WTC11 (cell line): ENCODE data around the gene ADAP1. TPM values are rescaled to one million over a fixed set of nuclear protein-coding genes. Genes with fewer than 3 reads are reported as not detected.

ENCODE experiments used
- ATAC-seq: fragments of 200-7000 bp; cut with Tn5 transposase; 2 replicates; pipeline ENCODE4 v1.10.0; 2021; ENCODE audit warnings: mild to moderate bottlenecking, moderate library complexity
- CTCF ChIA-PET: fragments of 300-600 bp; sonication (Branson Sonifier 250); formaldehyde crosslinking; loops from one replicate; lab custom pipeline; 2021; ENCODE audit warnings: antibody characterized with exemption; lab: Charles Lee
- POLR2A ChIA-PET: fragments of 350-600 bp; sonication (Branson Sonifier 250); formaldehyde crosslinking; loops from one replicate; lab custom pipeline; 2021; ENCODE audit warnings: antibody characterized with exemption; lab: Charles Lee
- DNase-seq: peaks from one replicate; pipeline ENCODE4 v3.0.0; 2021; ENCODE audit warnings: low spot score
- H3K27ac Mint-ChIP-seq: 2 replicates; pipeline ENCODE4 v1.8.0; 2021; ENCODE audit warnings: mixed read lengths
- H3K27me3 Mint-ChIP-seq: 2 replicates; pipeline ENCODE4 v1.8.0; 2021; ENCODE audit warnings: low read depth, mild to moderate bottlenecking, moderate library complexity, mixed read lengths
- H3K36me3 Mint-ChIP-seq: 2 replicates; pipeline ENCODE4 v1.8.0; 2021; ENCODE audit warnings: mixed read lengths
- H3K4me1 Mint-ChIP-seq: 2 replicates; pipeline ENCODE4 v1.8.0; 2022; ENCODE audit warnings: mixed read lengths
- H3K4me3 Mint-ChIP-seq: 2 replicates; pipeline ENCODE4 v1.8.0; 2021; ENCODE audit warnings: mild to moderate bottlenecking, moderate library complexity, mixed read lengths
- H3K9me3 Mint-ChIP-seq: 2 replicates; pipeline ENCODE4 v1.8.0; 2021; ENCODE audit warnings: mixed read lengths
- ATF6 ChIP-seq: sonication (generic); formaldehyde crosslinking; IDR thresholded peaks from 2 replicates; pipeline ENCODE4 v1.8.1; 2023; ENCODE audit warnings: mild to moderate bottlenecking, missing genetic modification reagents
- E2F4 ChIP-seq: sonication (generic); formaldehyde crosslinking; IDR thresholded peaks from 2 replicates; pipeline ENCODE4 v1.8.1; 2022; ENCODE audit warnings: low read depth, mild to moderate bottlenecking, moderate library complexity, missing genetic modification reagents, borderline replicate concordance
- ELF4 ChIP-seq: sonication (generic); formaldehyde crosslinking; IDR thresholded peaks from 2 replicates; pipeline ENCODE4 v1.8.1; 2022; ENCODE audit warnings: low read depth, mild to moderate bottlenecking, moderate library complexity, missing genetic modification reagents
- FOXK1 ChIP-seq: sonication (generic); formaldehyde crosslinking; IDR thresholded peaks from 2 replicates; pipeline ENCODE4 v1.8.0; 2022; ENCODE audit warnings: mild to moderate bottlenecking, moderate library complexity, missing genetic modification reagents
- FOXP4 ChIP-seq: sonication (generic); formaldehyde crosslinking; IDR thresholded peaks from 2 replicates; pipeline ENCODE4 v1.8.0; 2022; ENCODE audit warnings: mild to moderate bottlenecking, missing genetic modification reagents
- GTF2I ChIP-seq: fragments of 250-450 bp; sonication (Bioruptor Pico); conservative IDR thresholded peaks from 2 replicates; pipeline ENCODE4 v1.4.0; 2021; ENCODE audit warnings: mild to moderate bottlenecking
- JUN ChIP-seq: sonication (generic); formaldehyde crosslinking; IDR thresholded peaks from 2 replicates; pipeline ENCODE4 v1.8.0; 2023; ENCODE audit warnings: mild to moderate bottlenecking, missing genetic modification reagents
- MLX ChIP-seq: sonication (generic); formaldehyde crosslinking; IDR thresholded peaks from 2 replicates; pipeline ENCODE4 v1.8.1; 2023; ENCODE audit warnings: mild to moderate bottlenecking, missing genetic modification reagents, moderate library complexity
- SMAD4 ChIP-seq: sonication (generic); formaldehyde crosslinking; IDR thresholded peaks from 2 replicates; pipeline ENCODE4 v1.8.0; 2022; ENCODE audit warnings: mild to moderate bottlenecking, missing genetic modification reagents
- TEAD1 ChIP-seq: sonication (generic); formaldehyde crosslinking; IDR thresholded peaks from 2 replicates; pipeline ENCODE4 v1.8.0; 2022; ENCODE audit warnings: mild to moderate bottlenecking, missing genetic modification reagents
- USF1 ChIP-seq: sonication (generic); formaldehyde crosslinking; IDR thresholded peaks from 2 replicates; pipeline ENCODE4 v1.8.0; 2022; ENCODE audit warnings: mild to moderate bottlenecking, missing genetic modification reagents
- ZNF121 ChIP-seq: sonication (generic); formaldehyde crosslinking; IDR thresholded peaks from 2 replicates; pipeline ENCODE4 v1.8.0; 2023; ENCODE audit warnings: missing genetic modification reagents
- ZNF219 ChIP-seq: sonication (generic); formaldehyde crosslinking; IDR thresholded peaks from 2 replicates; pipeline ENCODE4 v1.8.0; 2023; ENCODE audit warnings: missing genetic modification reagents, mild to moderate bottlenecking, borderline replicate concordance
- ZNF416 ChIP-seq: fragments of 250-450 bp; sonication (Bioruptor Pico); IDR thresholded peaks from 2 replicates; pipeline ENCODE4 v1.9.0; 2021; ENCODE audit warnings: mild to moderate bottlenecking, inconsistent platforms
- ZNF423 ChIP-seq: fragments of 250-450 bp; sonication (Bioruptor Pico); IDR thresholded peaks from 2 replicates; pipeline ENCODE4 v2.1.2; 2022; ENCODE audit warnings: mild to moderate bottlenecking, moderate library complexity
- total RNA-seq: library from RNA; stranded (reverse); gene quantifications from 3 replicates; pipeline ENCODE4 v1.2.3, GENCODE V29; 2021
- TF ChIP-seq, protein P1 (sequence below): sonication (generic); formaldehyde crosslinking; IDR thresholded peaks from 2 replicates; pipeline ENCODE4 v1.8.1; 2022; ENCODE audit warnings: mild to moderate bottlenecking, moderate library complexity, missing genetic modification reagents
- TF ChIP-seq, protein P2 (sequence below): sonication (generic); formaldehyde crosslinking; IDR thresholded peaks from 2 replicates; pipeline ENCODE4 v1.8.0; 2022; ENCODE audit warnings: mild to moderate bottlenecking, missing genetic modification reagents

Gene ADAP1
- total RNA-seq, 1 experiment from 2014 or later = 4.3 TPM

DNA sequence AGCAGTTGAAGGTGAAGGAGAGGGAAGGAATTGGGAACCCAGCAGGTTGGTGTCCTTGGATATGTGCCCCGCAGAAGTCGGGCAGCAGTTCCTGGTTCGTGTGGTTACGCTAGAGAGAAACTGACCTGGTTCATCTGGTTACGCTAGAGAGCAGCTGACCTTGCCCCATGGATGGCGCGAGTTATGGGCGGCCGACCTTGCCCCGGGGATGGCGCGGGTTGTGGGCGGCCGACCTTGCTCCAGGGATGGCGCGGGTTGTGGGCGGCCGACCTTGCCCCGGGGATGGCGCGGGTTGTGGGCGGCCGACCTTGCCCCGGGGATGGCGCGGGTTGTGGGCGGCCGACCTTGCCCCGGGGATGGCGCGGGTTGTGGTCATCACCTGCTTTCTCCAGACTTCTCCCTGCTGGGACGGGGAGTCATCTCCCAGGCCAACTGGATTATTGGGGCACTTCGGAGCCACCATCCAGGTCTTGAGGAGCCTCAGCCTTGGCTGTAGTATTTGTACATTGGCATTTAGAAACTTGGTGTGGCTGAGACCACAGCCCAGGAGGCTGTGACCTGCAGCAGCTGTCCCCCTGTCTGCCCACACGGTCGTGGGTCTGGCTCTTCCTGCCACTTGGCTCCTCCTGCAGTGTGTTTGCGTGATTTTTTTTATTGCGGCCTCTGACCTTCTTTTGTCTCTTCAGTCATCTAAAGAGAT lies 72.0 kb downstream of the ADAP1 start:
- Mint-ChIP-seq H3K36me3 (peaks cover 7% of the 10 kb centered on the region), H3K4me3 (no peak overlapping the region), H3K27me3 (no peaks in the 10 kb centered on the region), H3K4me1 (peaks cover 8% of the 10 kb centered on the region), H3K27ac (peak overlapping the region; percentile 78; the same call in 1 of the 2 replicates), H3K9me3 (no peaks in the 10 kb centered on the region)
- no peak for TF ChIP-seq ZNF121 (CRISPR knock-in tag)
- TF ChIP-seq ELF4 (CRISPR knock-in tag) = no peak
- TF ChIP-seq ZNF416 (CRISPR knock-in tag) = no peak
- TF ChIP-seq, protein P1, sequence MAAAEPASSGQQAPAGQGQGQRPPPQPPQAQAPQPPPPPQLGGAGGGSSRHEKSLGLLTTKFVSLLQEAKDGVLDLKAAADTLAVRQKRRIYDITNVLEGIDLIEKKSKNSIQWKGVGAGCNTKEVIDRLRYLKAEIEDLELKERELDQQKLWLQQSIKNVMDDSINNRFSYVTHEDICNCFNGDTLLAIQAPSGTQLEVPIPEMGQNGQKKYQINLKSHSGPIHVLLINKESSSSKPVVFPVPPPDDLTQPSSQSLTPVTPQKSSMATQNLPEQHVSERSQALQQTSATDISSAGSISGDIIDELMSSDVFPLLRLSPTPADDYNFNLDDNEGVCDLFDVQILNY (CRISPR knock-in tag) = no peak
- TF ChIP-seq ATF6 (CRISPR knock-in tag) = no peak
- TF ChIP-seq FOXK1 (CRISPR knock-in tag) = no peak
- TF ChIP-seq ZNF423 = no peak
- no peak for TF ChIP-seq JUN (CRISPR knock-in tag)
- no peak for TF ChIP-seq TEAD1 (CRISPR knock-in tag)
- TF ChIP-seq FOXP4 = no peak
- TF ChIP-seq, protein P2, sequence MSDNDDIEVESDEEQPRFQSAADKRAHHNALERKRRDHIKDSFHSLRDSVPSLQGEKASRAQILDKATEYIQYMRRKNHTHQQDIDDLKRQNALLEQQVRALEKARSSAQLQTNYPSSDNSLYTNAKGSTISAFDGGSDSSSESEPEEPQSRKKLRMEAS = no peak
- no peak for TF ChIP-seq ZNF219 (CRISPR knock-in tag)
- TF ChIP-seq SMAD4 (CRISPR knock-in tag) = no peak
- TF ChIP-seq E2F4 (CRISPR knock-in tag) = no peak
- no peak for TF ChIP-seq MLX (CRISPR knock-in tag)
- TF ChIP-seq USF1 (CRISPR knock-in tag) = no peak
- TF ChIP-seq GTF2I (CRISPR knock-in tag) = no peak
- POLR2A ChIA-PET = no interaction called here
- DNase-seq (no peak), ATAC-seq (no peak)
- CTCF ChIA-PET = interaction anchor here (1.3 kb wide), 1 partner anchor 9 kb away, joined by 5 read pairs; no protein-coding TSS in a partner anchor
